Measurements from ENCODE around the gene LDLRAD4. TPM values are rescaled to one million over a fixed set of nuclear protein-coding genes. Genes with fewer than 3 reads are reported as not detected.

LDLRAD4 gene
- total RNA-seq, 1 experiment from 2014 or later: 204 TPM

GRCh38 chr18:13545514-13545913 is 327.0 kb downstream of the LDLRAD4 start:
- Histone ChIP-seq H3K36me3 (ENCODE audit: insufficient read depth, low read length) (no peaks in the 10 kb centered on the region), H3K27ac (ENCODE audit: low read length) (no peak overlapping the region), H3K27me3 (ENCODE audit: low read length) (no peaks in the 10 kb centered on the region), H3K4me1 (ENCODE audit: low read length) (peaks cover 16% of the 10 kb centered on the region), H3K9ac (ENCODE audit: low read length) (no peak overlapping the region), H3K9me2 (replicated peaks; ENCODE audit: insufficient read depth, low read length) (no peaks in the 10 kb centered on the region), H3K4me2 (ENCODE audit: low read depth, low read length, poor library complexity, severe bottlenecking) (no peak overlapping the region), H2AFZ (ENCODE audit: low read length) (no peak overlapping the region), H4K20me1 (ENCODE audit: insufficient read depth, low read depth, low read length) (no peaks in the 10 kb centered on the region), H3K9me3 (ENCODE audit: low read length) (no peaks in the 10 kb centered on the region; the same call in 1 of the 2 replicates), H3K79me2 (ENCODE audit: low read length) (no peaks in the 10 kb centered on the region), H3K4me3 (ENCODE audit: low read length) (no peak overlapping the region)
- DNase-seq: no peak

- DNase-seq: no peak
- H3K4me1 ChIP-seq (ENCODE audit: low read length): peaks cover 16% of the 10 kb centered on the region
These were observed 327.4 kb downstream of the LDLRAD4 start for GRCh38 chr18:13545955-13546354.

GRCh38 chr18:13546638-13547037 is 328.1 kb downstream of the LDLRAD4 start:
- H3K4me3 ChIP-seq (ENCODE audit: low read length): no peak overlapping the region
- peaks cover 16% of the 10 kb centered on the region for H3K4me1 ChIP-seq (ENCODE audit: low read length)

More at GRCh38 chr18:13545955-13546354, 327.4 kb downstream of the LDLRAD4 start:
- no peaks in the 10 kb centered on the region; the same call in 1 of the 2 replicates for H3K9me3 ChIP-seq (ENCODE audit: low read length)
- H3K9me2 ChIP-seq (replicated peaks; ENCODE audit: insufficient read depth, low read length): no peaks in the 10 kb centered on the region
- H3K27ac ChIP-seq (ENCODE audit: low read length): no peak overlapping the region
- H3K36me3 ChIP-seq (ENCODE audit: insufficient read depth, low read length): no peaks in the 10 kb centered on the region
- H4K20me1 ChIP-seq (ENCODE audit: insufficient read depth, low read depth, low read length): no peaks in the 10 kb centered on the region
- H2AFZ ChIP-seq (ENCODE audit: low read length): no peak overlapping the region
- H3K9ac ChIP-seq (ENCODE audit: low read length): no peak overlapping the region
- H3K4me2 ChIP-seq (ENCODE audit: low read depth, low read length, poor library complexity, severe bottlenecking): no peak overlapping the region
- H3K4me3 ChIP-seq (ENCODE audit: low read length): no peak overlapping the region
- no peaks in the 10 kb centered on the region for H3K79me2 ChIP-seq (ENCODE audit: low read length)
- H3K27me3 ChIP-seq (ENCODE audit: low read length): no peaks in the 10 kb centered on the region

GRCh38 chr18:13547347-13547746 is 328.8 kb downstream of the LDLRAD4 start:
- no peaks in the 10 kb centered on the region for H3K79me2 ChIP-seq (ENCODE audit: low read length)
- no peaks in the 10 kb centered on the region for H4K20me1 ChIP-seq (ENCODE audit: insufficient read depth, low read depth, low read length)
- H3K4me3 ChIP-seq (ENCODE audit: low read length): no peak overlapping the region
- no peak overlapping the region for H2AFZ ChIP-seq (ENCODE audit: low read length)
- no peaks in the 10 kb centered on the region for H3K9me2 ChIP-seq (replicated peaks; ENCODE audit: insufficient read depth, low read length)
- H3K9ac ChIP-seq (ENCODE audit: low read length): no peak overlapping the region
- no peaks in the 10 kb centered on the region; the same call in 1 of the 2 replicates for H3K9me3 ChIP-seq (ENCODE audit: low read length)
- DNase-seq: no peak
- H3K4me2 ChIP-seq (ENCODE audit: low read depth, low read length, poor library complexity, severe bottlenecking): no peak overlapping the region
- H3K36me3 ChIP-seq (ENCODE audit: insufficient read depth, low read length): no peaks in the 10 kb centered on the region
- peaks cover 16% of the 10 kb centered on the region for H3K4me1 ChIP-seq (ENCODE audit: low read length)
- H3K27ac ChIP-seq (ENCODE audit: low read length): no peak overlapping the region
- H3K27me3 ChIP-seq (ENCODE audit: low read length): no peaks in the 10 kb centered on the region

More at GRCh38 chr18:13546638-13547037, 328.1 kb downstream of the LDLRAD4 start:
- Histone ChIP-seq H3K36me3 (ENCODE audit: insufficient read depth, low read length) (no peaks in the 10 kb centered on the region), H3K4me2 (ENCODE audit: low read depth, low read length, poor library complexity, severe bottlenecking) (no peak overlapping the region), H3K9ac (ENCODE audit: low read length) (no peak overlapping the region), H3K9me3 (ENCODE audit: low read length) (no peaks in the 10 kb centered on the region; the same call in 1 of the 2 replicates), H3K27ac (ENCODE audit: low read length) (no peak overlapping the region), H3K27me3 (ENCODE audit: low read length) (no peaks in the 10 kb centered on the region), H4K20me1 (ENCODE audit: insufficient read depth, low read depth, low read length) (no peaks in the 10 kb centered on the region), H3K9me2 (replicated peaks; ENCODE audit: insufficient read depth, low read length) (no peaks in the 10 kb centered on the region), H3K79me2 (ENCODE audit: low read length) (no peaks in the 10 kb centered on the region), H2AFZ (ENCODE audit: low read length) (no peak overlapping the region)
- DNase-seq: no peak

GRCh38 chr18:13548106-13548819 is 329.7 kb downstream of the LDLRAD4 start:
- DNase-seq: peak; percentile 80
- H3K9me3 ChIP-seq (ENCODE audit: low read length): no peaks in the 10 kb centered on the region; the same call in 1 of the 2 replicates
- H4K20me1 ChIP-seq (ENCODE audit: insufficient read depth, low read depth, low read length): no peaks in the 10 kb centered on the region
- H3K36me3 ChIP-seq (ENCODE audit: insufficient read depth, low read length): no peaks in the 10 kb centered on the region
- H2AFZ ChIP-seq (ENCODE audit: low read length): no peak overlapping the region
- no peak overlapping the region; the same call in 1 of the 2 replicates for H3K4me3 ChIP-seq (ENCODE audit: low read length)
- H3K27ac ChIP-seq (ENCODE audit: low read length): no peak overlapping the region
- H3K9ac ChIP-seq (ENCODE audit: low read length): no peak overlapping the region
- peaks cover 16% of the 10 kb centered on the region for H3K4me1 ChIP-seq (ENCODE audit: low read length)
- peak overlapping the region; percentile 53 for H3K4me2 ChIP-seq (ENCODE audit: low read depth, low read length, poor library complexity, severe bottlenecking)
- H3K9me2 ChIP-seq (replicated peaks; ENCODE audit: insufficient read depth, low read length): no peaks in the 10 kb centered on the region
- H3K27me3 ChIP-seq (ENCODE audit: low read length): no peaks in the 10 kb centered on the region
- no peaks in the 10 kb centered on the region for H3K79me2 ChIP-seq (ENCODE audit: low read length)

- Histone ChIP-seq H3K79me2 (ENCODE audit: low read length) (no peaks in the 10 kb centered on the region), H3K4me2 (ENCODE audit: low read depth, low read length, poor library complexity, severe bottlenecking) (peak overlapping the region; percentile 53), H3K27me3 (ENCODE audit: low read length) (no peaks in the 10 kb centered on the region), H4K20me1 (ENCODE audit: insufficient read depth, low read depth, low read length) (no peaks in the 10 kb centered on the region), H3K27ac (ENCODE audit: low read length) (peak overlapping the region; percentile 44), H3K4me1 (ENCODE audit: low read length) (peaks cover 16% of the 10 kb centered on the region), H3K36me3 (ENCODE audit: insufficient read depth, low read length) (no peaks in the 10 kb centered on the region), H3K4me3 (ENCODE audit: low read length) (peak overlapping the region; percentile 41; the same call in 1 of the 2 replicates), H3K9me2 (replicated peaks; ENCODE audit: insufficient read depth, low read length) (no peaks in the 10 kb centered on the region), H3K9me3 (ENCODE audit: low read length) (no peaks in the 10 kb centered on the region; the same call in 1 of the 2 replicates), H3K9ac (ENCODE audit: low read length) (peak overlapping the region; percentile 53), H2AFZ (ENCODE audit: low read length) (peak overlapping the region; percentile 58)
- DNase-seq: peak; percentile 63
These were observed 330.7 kb downstream of the LDLRAD4 start for GRCh38 chr18:13548966-13549879.

GRCh38 chr18:13549880-13550232 is 331.3 kb downstream of the LDLRAD4 start:
- no peaks in the 10 kb centered on the region; the same call in 1 of the 2 replicates for H3K9me3 ChIP-seq (ENCODE audit: low read length)
- peak overlapping the region; percentile 53 for H3K4me2 ChIP-seq (ENCODE audit: low read depth, low read length, poor library complexity, severe bottlenecking)
- no peaks in the 10 kb centered on the region for H4K20me1 ChIP-seq (ENCODE audit: insufficient read depth, low read depth, low read length)
- no peak overlapping the region for H3K4me3 ChIP-seq (ENCODE audit: low read length)
- no peak for DNase-seq
- H3K36me3 ChIP-seq (ENCODE audit: insufficient read depth, low read length): no peaks in the 10 kb centered on the region
- no peaks in the 10 kb centered on the region for H3K9me2 ChIP-seq (replicated peaks; ENCODE audit: insufficient read depth, low read length)
- H3K27me3 ChIP-seq (ENCODE audit: low read length): no peaks in the 10 kb centered on the region
- H3K79me2 ChIP-seq (ENCODE audit: low read length): no peaks in the 10 kb centered on the region
- 0 out of 2 replicates have a peak overlapping the region, but pooled peaks have one; percentile 44 for H3K27ac ChIP-seq (ENCODE audit: low read length)
- H2AFZ ChIP-seq (ENCODE audit: low read length): peak overlapping the region; percentile 58; the same call in 1 of the 2 replicates
- H3K4me1 ChIP-seq (ENCODE audit: low read length): peaks cover 16% of the 10 kb centered on the region
- H3K9ac ChIP-seq (ENCODE audit: low read length): peak overlapping the region; percentile 53

All from Karpas-422 (cell line).